NCI-H2107 treated with DMSO at 0.1 percent for 48 hours (cell line): Measurements from ENCODE around the gene CLEC4A.
A peak's percentile ranks its signal among the peaks of the same experiment; 100 is the strongest.
"Not testable (repeated sequence)": the region's sequence is repeated elsewhere in the genome, so short reads cannot be mapped to it uniquely, and the experiment has no call there.

Source experiments
- DNase-seq: peaks from one replicate; lab custom pipeline; 2025; ENCODE audit not compliant: unreplicated experiment; lab: John Stamatoyannopoulos, UW

Gene CLEC4A

GRCh38 chr12:8133636-8134397 lies 10.4 kb downstream of the CLEC4A start:
- not testable (repeated sequence) for DNase-seq

GRCh38 chr12:8134398-8134930 lies 11.0 kb downstream of the CLEC4A start:
- DNase-seq: not testable (repeated sequence)

GRCh38 chr12:8141647-8142046 lies 18.2 kb downstream of the CLEC4A start:
- not testable (repeated sequence) for DNase-seq

GRCh38 chr12:8143261-8143660 lies 19.8 kb downstream of the CLEC4A start:
- no peak for DNase-seq

- DNase-seq: peak; percentile 77
These were observed 22.5 kb downstream of the CLEC4A start for GRCh38 chr12:8145754-8146441.

- DNase-seq: no peak
These were observed 23.0 kb downstream of the CLEC4A start for GRCh38 chr12:8146442-8146771.

- DNase-seq: no peak
These were observed 31.1 kb downstream of the CLEC4A start for GRCh38 chr12:8154526-8154925.

GRCh38 chr12:8156416-8156815 lies 33.0 kb downstream of the CLEC4A start:
- DNase-seq: no peak

- no peak for DNase-seq
These were observed 33.4 kb downstream of the CLEC4A start, which contains the start of gene ZNF705A for GRCh38 chr12:8156845-8157244. ZNF705A (plus strand) TSS chr12:8157015; CDS start chr12:8172626, 15,611 bp downstream.

- no peak for DNase-seq
These were observed 34.2 kb downstream of the CLEC4A start for GRCh38 chr12:8157484-8158198.

GRCh38 chr12:8172911-8173310 lies 49.5 kb downstream of the CLEC4A start:
- not testable (repeated sequence) for DNase-seq

GRCh38 chr12:8179989-8180585 lies 56.7 kb downstream of the CLEC4A start:
- DNase-seq: peak; percentile 34

- DNase-seq: not testable (repeated sequence)
These were observed 57.9 kb downstream of the CLEC4A start for GRCh38 chr12:8181271-8181670.

GRCh38 chr12:8182923-8183322 lies 59.5 kb downstream of the CLEC4A start:
- DNase-seq: not testable (repeated sequence)

- not testable (repeated sequence) for DNase-seq
These were observed 59.9 kb downstream of the CLEC4A start for GRCh38 chr12:8183346-8183745.

- not testable (repeated sequence) for DNase-seq
These were observed 60.8 kb downstream of the CLEC4A start for GRCh38 chr12:8184206-8184605.

- not testable (repeated sequence) for DNase-seq
These were observed 64.7 kb downstream of the CLEC4A start for GRCh38 chr12:8188088-8188487.
